ENCODE results near the gene MEGF11.
A peak's percentile ranks its signal among the peaks of the same experiment; 100 is the strongest.

The MEGF11 gene

DNA sequence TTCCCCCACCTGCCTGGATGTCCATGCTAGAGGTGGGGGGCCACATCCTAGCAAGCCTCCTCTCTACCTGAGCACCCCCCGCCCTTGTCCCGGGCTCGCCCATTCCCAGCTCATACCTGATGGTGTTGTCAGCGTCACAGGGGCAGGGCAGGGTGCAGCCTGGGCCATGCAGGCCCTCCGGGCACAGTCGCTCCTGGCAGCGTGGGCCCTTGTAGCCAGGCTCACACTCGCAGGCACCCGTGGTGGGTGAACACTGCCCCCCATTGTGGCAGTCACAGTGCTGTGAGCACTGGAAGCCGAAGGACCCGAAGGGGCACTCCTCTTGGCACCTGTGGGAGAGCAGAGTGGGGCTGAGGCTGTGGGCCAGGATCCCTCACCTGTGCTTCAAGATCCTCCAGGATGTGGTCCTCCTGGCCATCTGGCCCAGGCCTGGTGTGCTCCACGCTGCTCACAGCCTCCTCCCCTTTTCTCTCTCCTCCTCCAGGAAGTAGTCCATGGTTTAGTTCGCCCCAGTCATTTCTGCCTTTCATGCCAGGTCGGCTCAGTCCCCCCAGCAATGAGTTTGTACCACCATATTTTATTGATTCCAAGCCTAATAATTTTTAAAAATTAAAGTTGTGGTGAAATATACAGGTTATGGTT lies 288.6 kb downstream of the MEGF11 start:
- no peak for DNase-seq

DNA sequence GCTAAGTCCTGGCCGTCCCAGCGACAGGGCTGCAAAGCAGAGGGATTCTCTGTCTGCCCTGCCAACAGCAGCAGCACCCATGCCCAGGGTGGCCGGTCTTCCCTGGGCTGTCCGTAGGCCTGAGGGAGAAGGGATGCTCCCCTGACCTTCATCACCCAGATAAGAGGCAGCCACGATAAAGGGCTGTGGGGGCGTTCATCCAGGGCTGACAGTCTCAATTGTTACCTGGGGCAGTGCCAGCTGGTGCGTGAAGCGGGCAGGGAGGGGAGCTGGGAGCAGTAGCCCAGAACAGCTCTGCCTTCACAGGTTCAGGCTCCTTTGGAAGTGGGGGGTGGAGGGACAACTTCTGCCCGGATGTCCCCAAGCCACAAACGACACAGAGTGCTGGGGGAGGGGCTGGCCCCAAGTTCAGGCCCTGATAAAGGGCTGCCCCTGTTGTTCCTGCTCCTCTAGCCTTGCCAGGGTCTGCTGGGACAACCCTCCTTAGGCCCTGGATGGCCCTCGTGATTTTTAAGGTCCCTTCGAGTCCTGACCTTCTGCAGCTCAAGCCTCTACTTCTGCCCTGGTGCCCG lies 289.6 kb downstream of the MEGF11 start:
- DNase-seq: no peak

DNA sequence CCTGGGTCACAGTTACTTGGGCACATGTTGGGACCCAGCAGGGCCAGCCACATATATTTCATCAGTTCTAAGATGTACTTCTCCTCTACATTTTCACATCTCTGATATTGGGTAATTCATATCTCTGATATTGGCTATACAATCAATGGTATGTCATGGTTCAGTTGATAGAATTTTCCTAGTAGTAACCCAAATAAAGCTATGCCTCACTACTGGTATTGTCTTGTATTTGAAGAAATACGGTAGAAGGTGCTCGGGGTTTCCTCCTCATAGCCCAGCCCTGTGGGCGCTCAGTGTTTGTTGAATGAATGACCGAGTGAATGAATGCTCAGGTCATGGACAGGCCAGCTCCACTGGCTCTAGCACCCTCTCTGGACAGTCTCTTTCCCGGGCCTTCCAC lies 290.2 kb downstream of the MEGF11 start:
- DNase-seq: no peak

DNA sequence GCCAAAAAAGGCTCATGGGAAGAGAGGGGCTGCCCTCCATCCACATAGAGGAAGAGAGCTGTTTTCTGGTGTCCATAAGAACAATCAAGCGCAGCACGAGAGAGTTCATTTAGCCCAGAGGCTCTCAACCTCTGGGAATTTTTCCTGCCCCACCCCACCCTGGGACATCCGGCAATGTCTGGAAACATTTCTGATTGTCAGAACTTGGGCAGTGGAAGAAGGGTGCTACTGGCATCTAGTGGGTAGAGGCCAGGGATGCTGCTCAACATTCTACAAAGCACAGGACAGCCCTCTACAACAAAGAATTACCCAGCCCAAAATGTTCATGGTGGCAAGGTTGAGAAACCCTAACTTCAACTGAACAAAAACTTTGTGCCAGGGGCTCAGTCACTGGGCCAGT lies 291.4 kb downstream of the MEGF11 start:
- DNase-seq: no peak

DNA sequence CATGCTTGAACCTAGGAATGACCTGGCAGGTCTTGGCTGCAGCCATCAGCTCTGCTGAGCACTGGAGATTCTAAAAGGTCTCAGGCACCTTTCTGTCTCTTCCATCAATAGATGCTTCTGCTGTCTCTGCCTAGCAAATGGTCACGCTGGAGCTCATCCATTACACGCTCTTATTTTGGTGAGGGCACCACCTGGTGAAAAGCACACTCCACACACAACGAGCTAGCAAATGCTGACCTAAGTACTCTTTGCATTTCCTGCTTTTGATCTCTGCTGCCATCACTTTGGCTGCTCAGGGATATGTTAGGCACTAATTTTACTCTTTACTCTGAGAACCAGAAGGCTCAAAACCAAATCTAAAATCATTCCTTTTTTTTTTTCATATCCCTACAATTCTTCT lies 293.0 kb downstream of the MEGF11 start:
- DNase-seq: no peak

DNA sequence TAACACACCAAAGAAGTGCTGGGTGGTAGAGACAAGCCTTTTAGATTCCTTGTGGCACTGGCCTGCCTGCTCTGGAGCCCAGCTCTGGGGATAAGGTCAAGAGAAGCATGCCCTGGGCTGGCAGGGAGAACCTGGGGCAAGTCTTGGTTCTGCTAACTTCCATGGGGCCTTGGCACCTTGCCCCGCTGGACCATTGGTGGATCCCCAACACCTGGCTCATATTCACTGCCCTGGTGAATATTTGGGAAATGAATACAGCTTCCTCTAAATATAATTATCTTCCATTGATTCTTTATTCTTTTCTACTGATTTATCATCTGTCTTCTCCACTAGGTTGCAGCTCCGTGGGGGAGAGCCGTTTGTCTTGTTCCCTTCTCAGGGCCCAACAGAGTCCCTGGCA lies 294.7 kb downstream of the MEGF11 start:
- no peak for DNase-seq

DNA sequence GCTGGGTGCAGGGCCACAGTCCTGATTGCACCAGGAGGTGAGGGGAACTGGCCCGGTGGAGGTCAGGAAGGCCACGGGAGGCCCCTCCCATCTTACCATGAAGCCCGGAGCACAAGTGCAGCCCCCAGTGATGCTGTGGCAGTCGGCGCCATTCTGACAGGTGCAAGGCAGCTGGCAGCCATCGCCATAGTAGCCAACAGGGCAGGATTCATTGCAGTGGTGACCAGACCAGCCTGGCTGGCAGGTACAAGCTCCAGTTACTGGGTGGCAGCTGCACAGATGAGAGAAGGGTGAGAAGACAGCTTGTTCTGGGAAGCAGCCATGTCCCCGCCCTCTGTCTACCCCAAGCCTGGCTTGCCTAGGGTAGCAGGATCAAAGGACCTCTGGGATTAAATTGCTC lies 296.1 kb downstream of the MEGF11 start:
- DNase-seq: no peak

DNA sequence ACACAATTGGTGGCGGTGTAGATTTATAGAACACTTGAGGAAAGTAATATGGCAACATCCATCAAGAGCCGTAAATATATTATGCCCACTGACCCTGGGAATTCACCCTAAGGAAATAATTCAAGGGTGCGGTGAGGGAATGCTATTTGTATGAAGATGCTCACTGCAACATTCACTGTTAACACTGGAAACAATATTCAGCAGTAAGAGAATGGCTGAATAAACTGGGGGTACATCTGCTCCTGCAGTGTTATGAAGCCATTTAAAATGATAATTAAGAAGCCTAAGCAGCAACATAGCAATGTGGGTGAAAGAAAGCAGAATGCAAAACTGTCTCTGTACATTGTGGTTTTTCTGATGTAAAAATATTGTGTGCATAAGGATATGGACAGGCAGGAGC lies 296.7 kb downstream of the MEGF11 start:
- DNase-seq: no peak

DNA sequence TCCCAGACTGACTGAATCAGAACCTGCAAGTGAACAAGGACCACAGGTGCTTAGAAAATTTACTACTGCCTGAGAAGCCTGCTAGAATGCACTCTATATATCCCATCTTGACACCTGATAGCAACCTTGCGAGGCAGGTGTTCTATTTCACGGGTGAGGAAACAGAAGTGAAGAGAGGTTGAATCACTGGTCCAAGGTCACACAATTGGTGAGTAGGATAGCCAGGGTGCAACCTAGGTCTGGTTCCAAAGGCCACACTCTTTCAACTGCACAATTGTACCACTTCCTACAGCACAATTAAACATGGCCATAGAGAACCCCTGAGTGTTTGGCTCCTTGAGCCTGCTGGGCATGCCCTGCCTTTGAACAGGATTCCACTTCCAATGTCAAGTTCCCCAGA lies 297.2 kb downstream of the MEGF11 start:
- DNase-seq: no peak

DNA sequence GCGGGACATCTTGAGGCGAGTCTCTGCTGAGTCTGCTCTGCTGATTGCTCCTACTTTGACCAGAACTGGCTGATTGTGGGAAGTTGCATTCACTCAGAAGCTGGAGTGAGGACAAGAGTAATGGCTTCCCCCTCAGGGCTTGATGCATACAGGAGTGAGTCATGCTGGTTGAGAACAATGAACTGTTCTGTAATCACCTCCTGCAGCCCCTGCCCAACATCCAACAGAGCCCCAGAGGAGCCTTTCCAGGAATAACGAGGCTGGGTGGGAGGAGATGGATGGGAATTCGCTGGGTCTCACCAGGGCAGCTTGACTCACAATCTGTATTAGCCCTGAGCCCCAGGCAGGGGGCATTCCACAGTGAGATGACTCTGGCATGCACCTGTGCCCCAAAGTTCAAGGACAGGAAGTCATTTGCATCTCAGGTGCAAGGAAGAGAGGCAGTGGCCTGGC lies 299.2 kb downstream of the MEGF11 start:
- peak in 2 of 14 donors; percentile 25 to 51 for DNase-seq

DNA sequence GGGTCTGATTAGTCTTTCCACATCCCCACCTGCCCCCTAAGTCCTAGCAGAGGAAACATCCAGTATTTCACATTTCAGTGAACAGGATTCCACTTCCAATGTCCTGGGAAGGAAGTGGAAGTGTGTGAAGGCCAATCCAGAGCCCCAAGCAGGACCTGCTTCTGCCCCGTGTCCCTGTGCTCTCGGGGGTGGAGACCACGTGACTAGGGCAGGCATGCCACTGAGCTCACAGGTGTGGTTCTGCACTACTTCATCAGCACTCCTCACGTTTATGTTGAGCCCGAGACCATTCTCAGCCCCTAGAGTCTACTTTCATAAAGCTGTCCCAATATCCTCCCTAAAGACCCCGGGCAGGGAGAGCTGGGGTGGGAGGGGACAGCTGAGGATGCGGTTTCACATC lies 299.9 kb downstream of the MEGF11 start:
- no peak for DNase-seq

DNA sequence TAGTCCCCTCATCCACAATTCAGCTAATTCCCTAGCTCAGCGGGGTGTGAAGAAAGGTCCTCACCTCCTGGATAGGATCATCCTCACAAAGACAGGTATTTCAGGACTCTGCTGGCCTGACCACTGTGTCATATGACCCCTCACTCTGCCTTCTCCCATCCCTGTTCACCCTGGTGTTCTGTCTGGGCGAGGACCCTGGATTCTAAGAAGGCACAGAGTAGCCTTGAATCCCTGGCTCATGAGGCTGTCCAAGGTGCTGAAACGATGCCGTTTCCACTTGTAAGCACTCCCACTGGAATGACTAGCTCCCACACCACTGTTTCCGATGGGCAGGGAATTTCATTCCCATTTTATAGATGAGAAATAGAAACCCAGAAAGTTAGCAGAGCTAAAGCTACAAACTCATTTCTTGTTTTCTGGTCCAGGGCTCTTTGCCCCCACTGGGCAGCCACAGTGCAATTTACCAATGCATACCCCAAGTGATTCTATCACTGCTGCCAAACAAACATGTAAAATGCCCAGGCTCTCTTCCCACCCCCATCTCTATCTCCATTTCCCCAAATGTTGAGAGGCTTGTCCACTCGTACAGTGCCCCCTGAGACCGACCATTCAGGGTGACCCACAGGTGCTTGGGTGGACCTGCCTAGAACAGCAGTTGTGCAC lies 301.0 kb downstream of the MEGF11 start:
- DNase-seq: no peak

DNA sequence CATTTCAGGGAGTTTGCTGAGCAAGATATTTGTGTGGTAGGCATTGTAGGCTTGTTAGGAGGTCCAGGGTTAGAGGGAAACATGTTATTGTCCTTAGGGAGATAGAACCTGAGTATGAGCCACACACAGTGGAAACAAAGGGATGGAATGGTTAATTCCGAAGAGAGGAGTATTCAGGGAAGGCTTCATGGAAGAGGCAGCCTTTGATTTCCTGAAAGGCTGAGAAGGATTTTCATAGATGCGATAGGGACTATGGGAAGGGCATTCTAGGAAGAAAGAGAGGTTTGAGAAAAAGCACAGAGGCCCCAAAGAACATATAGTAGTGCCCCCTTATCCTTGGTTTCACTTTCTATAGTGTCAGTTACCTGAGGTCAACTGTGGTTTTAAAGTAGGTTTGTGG lies 302.5 kb downstream of the MEGF11 start:
- DNase-seq: no peak

DNA sequence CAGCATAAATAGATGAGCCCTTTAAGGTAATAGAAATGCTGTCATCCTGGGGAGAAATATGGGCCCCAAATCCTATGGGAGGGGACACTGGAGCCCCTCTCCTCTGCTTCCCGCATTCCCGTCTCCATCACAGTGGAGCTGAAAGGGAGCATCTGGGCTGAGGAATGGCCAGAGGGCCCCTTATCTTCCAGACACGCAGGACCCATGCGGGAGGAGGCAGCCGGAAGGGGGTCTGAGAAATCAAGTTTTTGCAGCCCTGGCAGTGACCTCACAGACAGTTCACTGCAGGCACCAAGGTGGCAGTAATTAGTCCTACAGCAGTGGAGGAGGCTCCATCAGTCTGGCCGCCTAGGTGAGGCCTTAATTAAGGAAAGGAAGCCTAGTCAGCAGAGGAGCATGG lies 304.1 kb downstream of the MEGF11 start:
- DNase-seq: no peak

DNA sequence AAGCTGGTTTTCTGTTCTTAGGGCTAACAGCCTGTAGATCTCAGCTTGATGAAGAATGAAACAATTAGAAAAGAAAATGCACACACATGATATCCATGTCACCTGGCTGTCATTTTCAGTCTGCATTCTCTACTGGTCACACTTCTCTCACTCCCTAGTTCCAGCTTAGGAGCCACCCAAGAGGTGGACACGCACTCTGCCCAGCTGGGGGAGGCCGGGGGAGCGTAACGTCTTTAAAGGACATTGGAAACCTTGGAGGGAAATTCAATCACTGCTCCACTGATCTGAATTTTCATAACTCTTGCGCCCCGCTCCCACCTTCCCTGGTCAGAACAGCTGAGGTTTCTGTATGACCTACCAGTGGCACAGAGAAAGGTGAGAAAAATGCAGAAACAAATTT lies 304.5 kb downstream of the MEGF11 start:
- no peak for DNase-seq

DNA sequence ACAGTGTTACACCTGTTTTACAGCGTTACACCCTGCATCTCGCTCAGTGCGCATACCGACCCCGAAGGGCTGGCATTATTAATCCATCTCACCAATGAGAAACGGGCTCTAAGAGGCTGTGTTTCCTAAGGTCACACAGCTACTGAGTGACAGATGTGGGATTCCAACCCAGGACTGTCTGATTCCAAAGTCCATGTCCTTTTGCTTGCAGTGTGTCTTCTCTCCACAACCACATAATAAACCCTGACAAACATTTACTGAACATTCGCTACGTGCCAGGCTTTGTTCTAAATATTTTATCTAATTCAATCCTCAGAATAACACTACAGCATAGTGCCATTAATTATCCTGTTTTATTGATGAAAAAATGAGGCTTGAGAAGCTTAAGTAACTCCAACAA lies 305.2 kb downstream of the MEGF11 start:
- DNase-seq: no peak

DNA sequence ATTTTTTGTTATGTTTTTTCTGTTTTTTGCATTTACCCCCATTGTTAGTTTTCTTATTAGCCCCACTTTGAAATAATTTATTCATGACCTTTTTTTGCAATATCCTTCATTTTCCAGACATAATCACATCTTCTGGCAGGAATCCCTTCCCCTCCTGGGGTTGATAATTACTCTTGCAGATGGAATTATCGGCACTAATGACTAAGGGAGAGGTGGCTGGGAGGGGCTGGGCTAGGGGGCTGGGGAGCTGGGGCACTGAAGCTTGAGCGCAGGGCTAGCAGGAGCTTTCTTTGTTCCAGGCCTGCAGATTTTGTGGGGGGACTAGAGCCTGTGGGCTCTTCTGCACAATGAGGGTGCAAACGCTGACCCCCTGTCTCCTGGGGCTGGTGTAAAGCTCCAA lies 306.5 kb downstream of the MEGF11 start:
- DNase-seq: no peak

DNA sequence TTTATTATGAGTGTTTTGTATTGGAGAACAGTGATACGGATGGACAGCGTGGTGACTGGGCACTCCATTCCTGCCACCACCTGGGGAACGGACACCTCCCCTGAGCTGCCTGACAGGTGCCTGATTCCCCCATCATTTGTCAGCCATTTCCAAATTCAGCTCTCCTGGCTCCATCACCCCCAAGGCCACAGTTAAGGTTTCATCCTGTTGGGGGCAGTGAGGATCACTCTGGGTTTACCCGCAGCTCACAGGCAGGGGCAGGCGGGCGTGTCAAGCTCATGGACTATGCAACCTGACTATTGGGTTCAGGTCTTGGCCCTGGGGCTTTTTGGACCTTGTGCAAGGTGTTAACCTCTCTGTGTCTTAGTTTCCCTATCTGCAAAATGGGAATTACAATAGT lies 307.9 kb downstream of the MEGF11 start:
- no peak for DNase-seq

DNA sequence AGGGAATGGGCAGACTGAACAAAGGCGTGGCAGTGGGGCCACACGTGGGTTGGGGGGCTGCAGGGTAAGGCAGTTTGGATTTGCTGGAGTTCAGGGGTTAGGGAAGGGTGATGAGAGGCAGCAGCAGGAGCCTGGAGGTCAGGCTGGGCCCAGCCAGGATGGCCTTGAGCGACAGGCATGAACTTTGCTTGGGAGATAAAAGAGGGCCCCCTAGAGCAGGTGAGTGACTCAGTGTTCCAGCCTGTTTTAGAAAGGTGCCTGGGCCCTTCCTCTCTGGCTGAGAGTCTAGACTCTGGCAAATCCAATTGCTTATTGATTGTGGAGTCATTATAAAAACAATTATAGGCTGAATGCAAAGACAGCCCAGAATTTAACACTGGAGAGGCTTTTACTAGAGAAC lies 309.1 kb downstream of the MEGF11 start:
- DNase-seq: no peak

DNA sequence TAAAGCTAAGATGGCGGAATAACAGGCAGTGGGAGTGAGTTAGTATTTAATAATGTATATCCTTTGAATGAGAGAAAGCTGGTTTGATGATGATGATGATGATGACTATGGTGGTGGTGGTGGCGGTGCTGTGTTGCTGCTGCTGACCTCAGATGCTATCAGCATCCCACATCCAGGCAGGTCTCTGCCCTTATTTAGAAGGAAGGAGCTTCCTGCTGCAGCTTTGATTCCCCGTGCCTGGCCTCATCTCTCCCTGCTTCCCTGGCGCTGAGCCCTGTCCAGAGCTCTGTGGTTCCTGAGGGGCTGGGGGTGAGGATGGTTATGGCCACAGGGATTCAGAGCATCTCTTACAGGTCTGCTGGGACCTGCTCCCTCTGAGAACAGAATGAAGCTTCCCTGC lies 311.1 kb downstream of the MEGF11 start:
- no peak for DNase-seq

DNA sequence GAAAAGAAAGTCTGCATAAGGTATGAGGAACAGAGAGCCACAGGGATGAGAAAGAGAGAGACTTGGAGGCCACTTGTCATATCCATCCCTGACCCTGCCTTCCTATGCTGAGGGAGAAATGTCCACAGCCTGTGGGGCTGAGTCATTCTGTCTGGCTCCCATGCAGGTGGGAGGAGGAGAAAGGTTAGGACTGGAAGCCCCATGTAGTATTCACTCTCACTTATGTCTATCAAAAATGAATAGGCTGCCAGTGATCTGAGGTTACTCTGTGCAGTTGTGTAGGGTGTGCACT lies 313.0 kb downstream of the MEGF11 start:
- DNase-seq: no peak

DNA sequence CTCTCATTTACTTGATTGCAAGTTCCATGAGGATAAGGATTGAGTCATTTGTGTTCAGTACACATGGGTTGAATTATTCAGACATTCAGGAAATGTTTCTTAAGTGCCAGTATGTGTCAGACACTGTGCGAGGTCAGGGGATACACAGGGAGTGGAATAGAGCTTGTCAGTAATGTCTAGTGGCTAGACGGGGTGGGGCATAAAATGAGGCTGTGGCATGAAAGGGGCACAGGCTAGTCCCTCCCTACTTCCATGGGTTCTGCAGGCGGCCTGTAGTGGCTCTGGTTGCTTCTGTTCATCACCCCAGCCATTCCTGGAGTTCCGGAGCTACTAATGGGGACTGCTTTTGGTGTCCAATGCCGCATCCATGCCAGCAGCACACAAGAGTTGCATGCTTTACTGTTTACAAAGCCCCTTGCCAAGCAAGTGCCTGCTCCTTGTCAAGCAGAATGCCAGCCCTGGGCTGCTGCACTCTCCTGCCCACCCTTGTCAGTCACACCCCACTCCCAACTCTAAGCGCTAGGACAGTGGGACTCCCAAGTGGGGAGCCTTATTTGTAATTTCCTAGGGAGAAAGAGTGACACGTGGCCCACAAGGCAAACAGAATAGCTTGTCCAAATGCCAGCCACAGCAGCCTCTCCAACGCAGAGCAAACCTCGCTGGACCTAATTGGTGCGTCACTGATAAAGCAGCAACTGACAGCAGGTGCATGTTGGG lies 313.5 kb downstream of the MEGF11 start:
- DNase-seq: no peak

DNA sequence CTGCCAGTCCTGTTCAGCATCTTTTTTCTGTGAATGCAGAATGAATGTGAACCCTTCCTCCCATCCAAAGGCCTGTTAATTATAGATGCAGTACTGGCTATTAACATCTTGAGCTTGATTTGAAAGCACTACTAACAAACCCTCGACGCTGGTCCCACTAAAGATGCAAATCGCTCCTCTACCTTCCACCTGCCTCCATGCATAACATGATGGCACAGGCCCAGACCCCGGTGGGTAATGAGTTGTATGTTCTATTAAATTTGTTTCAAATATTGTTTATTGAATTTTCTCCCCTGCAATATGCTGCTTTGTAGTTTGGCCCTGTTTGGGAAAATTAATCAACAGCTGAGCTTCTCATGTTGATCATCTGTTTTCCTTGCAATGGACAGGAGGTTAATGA lies 314.9 kb downstream of the MEGF11 start:
- no peak for DNase-seq

DNA sequence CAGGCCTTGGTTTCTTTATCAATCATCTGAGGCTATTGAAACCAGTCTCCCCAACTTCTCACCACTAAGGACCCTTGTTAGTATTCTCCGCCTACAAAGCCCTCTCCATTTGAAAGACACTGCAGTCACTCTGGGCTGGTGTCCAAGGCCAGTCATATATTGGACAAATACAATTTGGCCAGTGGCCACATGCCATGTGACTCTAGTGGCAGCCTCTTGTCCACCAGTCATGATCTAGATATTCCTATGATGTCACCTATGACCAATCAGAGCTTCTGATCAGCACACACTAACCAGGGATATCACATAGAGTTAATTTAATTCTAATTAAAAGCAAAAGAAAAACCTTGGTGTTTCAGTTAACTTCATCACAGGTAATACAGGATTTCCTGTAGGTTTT lies 316.1 kb downstream of the MEGF11 start:
- peak in 4 of 14 donors; percentile 20 to 55 (median 28) for DNase-seq
